Loucy (cell line): Measurements from ENCODE around the gene OR6N2.

Source experiments
- EZH2phosphoT487 ChIP-seq: fragments of 200-600 bp; IDR thresholded peaks from 2 replicates; pipeline ENCODE4 v1.6.1; 2018; ENCODE audit warnings: antibody characterized with exemption, mild to moderate bottlenecking, moderate library complexity, borderline replicate concordance
- TF ChIP-seq, protein P1 (sequence below): fragments of 200-600 bp; sonication (generic); conservative IDR thresholded peaks from 2 replicates; pipeline ENCODE4 v1.5.1; 2014; ENCODE audit warnings: mild to moderate bottlenecking, antibody characterized with exemption, low read length

DNA sequence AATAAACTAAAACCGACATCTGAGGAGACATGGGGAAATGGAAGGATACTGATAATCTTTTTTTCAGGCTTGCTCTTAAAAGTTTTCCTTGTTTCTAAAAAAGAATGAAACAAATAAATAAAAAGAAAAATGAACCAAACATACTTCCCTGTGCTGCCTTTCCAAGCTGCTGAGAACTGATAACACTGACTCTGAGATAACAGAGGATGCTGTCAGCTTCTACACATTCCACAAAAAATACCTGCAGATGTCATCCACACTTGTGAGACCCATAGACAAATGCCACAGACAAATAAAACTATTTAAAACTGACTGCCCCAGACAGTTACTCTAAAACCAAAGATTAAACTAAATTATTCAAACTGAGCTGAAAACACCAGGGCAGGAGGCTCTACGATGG is 48.5 kb downstream of the OR6N2 start:
- TF ChIP-seq, protein P1, sequence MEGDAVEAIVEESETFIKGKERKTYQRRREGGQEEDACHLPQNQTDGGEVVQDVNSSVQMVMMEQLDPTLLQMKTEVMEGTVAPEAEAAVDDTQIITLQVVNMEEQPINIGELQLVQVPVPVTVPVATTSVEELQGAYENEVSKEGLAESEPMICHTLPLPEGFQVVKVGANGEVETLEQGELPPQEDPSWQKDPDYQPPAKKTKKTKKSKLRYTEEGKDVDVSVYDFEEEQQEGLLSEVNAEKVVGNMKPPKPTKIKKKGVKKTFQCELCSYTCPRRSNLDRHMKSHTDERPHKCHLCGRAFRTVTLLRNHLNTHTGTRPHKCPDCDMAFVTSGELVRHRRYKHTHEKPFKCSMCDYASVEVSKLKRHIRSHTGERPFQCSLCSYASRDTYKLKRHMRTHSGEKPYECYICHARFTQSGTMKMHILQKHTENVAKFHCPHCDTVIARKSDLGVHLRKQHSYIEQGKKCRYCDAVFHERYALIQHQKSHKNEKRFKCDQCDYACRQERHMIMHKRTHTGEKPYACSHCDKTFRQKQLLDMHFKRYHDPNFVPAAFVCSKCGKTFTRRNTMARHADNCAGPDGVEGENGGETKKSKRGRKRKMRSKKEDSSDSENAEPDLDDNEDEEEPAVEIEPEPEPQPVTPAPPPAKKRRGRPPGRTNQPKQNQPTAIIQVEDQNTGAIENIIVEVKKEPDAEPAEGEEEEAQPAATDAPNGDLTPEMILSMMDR = no peak
- no peak for TF ChIP-seq EZH2phosphoT487
